Brain microvascular endothelial cell (primary cell): ENCODE data around the gene STN1.
A peak's percentile ranks its signal among the peaks of the same experiment; 100 is the strongest.

Experiments
- DNase-seq: peaks from one replicate; pipeline ENCODE4 v3.0.0-alpha.2; 2020
- H3K27ac ChIP-seq: fragments of 250-450 bp; sonication (Bioruptor Pico); 2 replicates; pipeline ENCODE4 v1.5.1; 2020; ENCODE audit warnings: mild to moderate bottlenecking, moderate library complexity
- H3K27me3 ChIP-seq: fragments of 250-450 bp; sonication (Bioruptor Pico); replicated peaks from 2 replicates; pipeline ENCODE4 v1.5.1; 2020; ENCODE audit warnings: mild to moderate bottlenecking
- H3K36me3 ChIP-seq: fragments of 250-450 bp; sonication (Bioruptor Pico); replicated peaks from 2 replicates; pipeline ENCODE4 v1.5.1; 2020; ENCODE audit warnings: mild to moderate bottlenecking
- H3K4me3 ChIP-seq: 2 replicates; pipeline ENCODE4 v1.5.1; 2011; ENCODE audit warnings: low read depth, mild to moderate bottlenecking, control low read depth, low read length, moderate library complexity
- in situ Hi-C: cut with HindIII; loops from 2 replicates; pipeline ENCODE4 v1.10.0; 2017; ENCODE audit warnings: low sequenced_read_pairs, low pct_ligation_motif_present
- TF ChIP-seq, protein P1 (sequence below): IDR thresholded peaks from 2 replicates; pipeline ENCODE4 v1.5.1; 2011; ENCODE audit warnings: low read depth, mild to moderate bottlenecking, moderate library complexity, low read length, control low read depth, inconsistent platforms; ENCODE audit errors: missing control alignments

STN1 gene

DNA sequence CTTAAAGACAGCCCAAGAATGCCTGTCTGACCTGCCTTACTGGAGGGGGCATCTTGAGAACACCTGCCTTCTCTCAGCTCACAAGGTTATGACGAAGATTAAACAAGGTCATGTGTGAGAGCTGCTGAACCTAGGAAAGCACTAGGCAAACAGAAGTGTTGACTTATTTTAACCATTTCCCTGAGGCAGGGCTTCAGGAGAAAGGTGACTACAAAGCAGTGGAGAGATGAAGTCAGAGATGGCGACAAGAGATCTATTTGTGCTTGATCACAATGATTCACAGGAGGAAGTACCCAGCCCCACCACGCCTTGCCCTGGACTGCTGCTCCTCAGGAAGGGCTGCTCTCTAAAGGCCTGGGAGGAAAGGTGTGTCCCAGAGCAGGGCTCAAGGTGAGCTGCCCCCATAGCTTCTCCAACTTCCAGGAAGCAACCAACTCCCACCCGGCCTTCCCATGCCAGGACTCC lies 27.8 kb downstream of the STN1 start:
- H3K27ac ChIP-seq = no peak overlapping the region
- in situ Hi-C loops = no loop called here
- H3K36me3 ChIP-seq = no peaks in the 10 kb centered on the region

DNA sequence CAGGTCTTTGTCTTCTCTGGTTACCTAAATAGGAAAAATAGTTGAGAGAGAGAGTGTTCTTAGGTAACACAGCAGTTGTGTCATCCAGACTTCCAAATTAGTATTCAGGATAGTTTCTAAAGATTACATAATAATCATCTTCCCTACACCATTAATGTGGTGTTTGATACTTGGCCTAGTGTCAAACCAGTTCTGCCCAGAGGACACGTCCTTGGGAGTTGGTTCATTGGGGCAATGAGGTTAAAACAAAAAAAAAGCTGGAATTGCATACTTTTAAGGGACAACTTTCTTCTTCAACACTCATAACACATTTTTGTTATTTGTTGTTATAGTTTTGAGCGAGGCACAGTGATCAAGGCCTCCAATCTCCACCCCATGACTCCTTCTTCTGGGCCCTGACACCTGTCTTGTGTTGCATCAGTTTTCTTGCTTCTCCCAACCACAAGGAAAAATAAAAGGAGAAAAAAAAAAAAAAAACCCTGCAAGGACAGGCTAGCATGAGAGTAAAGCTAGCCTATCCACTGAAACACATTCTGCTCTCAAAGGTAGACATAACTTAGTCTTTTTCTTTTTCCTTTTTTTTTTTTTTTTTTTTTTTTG lies 28.8 kb downstream of the STN1 start:
- no peak for DNase-seq
- in situ Hi-C loops = no loop called here
- H3K27me3 ChIP-seq = no peaks in the 10 kb centered on the region
- peaks cover 2% of the 10 kb centered on the region for H3K36me3 ChIP-seq
- H3K4me3 ChIP-seq = no peak overlapping the region
- no peak overlapping the region for H3K27ac ChIP-seq
- TF ChIP-seq, protein P1, sequence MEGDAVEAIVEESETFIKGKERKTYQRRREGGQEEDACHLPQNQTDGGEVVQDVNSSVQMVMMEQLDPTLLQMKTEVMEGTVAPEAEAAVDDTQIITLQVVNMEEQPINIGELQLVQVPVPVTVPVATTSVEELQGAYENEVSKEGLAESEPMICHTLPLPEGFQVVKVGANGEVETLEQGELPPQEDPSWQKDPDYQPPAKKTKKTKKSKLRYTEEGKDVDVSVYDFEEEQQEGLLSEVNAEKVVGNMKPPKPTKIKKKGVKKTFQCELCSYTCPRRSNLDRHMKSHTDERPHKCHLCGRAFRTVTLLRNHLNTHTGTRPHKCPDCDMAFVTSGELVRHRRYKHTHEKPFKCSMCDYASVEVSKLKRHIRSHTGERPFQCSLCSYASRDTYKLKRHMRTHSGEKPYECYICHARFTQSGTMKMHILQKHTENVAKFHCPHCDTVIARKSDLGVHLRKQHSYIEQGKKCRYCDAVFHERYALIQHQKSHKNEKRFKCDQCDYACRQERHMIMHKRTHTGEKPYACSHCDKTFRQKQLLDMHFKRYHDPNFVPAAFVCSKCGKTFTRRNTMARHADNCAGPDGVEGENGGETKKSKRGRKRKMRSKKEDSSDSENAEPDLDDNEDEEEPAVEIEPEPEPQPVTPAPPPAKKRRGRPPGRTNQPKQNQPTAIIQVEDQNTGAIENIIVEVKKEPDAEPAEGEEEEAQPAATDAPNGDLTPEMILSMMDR = no peak

More for the DNA sequence above, 27.8 kb downstream of the STN1 start:
- TF ChIP-seq, protein P1 = no peak
- DNase-seq = no peak
- Histone ChIP-seq H3K27me3 (no peaks in the 10 kb centered on the region), H3K4me3 (no peak overlapping the region)

DNA sequence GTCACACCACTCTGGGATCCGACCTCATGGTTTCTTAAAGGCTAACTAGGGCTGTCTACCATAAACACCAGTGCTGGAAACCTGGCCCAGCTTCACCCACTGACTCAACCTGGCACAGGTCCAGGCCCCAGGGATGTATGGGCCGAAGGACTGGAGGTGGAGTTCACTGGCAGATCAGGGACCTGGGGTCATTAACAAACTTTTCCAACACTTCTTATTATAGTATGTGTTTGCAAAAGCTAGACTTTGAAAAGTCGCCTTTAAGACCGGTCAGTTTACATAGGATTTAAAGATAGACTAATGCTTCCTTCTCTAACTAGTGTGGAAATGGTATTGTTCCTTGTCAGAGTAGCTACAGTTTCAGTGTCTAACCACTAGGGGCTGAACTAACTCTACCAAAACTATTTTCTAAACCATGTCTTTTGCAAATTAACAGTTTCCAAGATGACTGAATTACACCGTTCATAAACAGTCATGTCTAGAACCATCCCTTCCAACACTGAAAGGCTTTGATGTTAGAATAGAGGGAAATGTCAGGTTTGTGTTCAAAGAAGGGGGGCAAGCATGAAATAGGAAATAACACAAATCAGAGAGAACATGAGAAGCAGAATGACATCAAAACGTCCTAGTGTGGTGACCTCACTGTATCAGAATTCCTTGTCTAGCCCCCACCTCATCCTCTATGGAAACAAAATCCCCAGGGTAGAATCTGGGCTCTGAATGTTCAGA lies 29.7 kb downstream of the STN1 start:
- H3K27ac ChIP-seq = peak overlapping the region; percentile 38
- peak; percentile 84 for DNase-seq
- in situ Hi-C loops = no loop called here
- peaks cover 2% of the 10 kb centered on the region for H3K36me3 ChIP-seq
- no peaks in the 10 kb centered on the region for H3K27me3 ChIP-seq
- no peak overlapping the region for H3K4me3 ChIP-seq
- TF ChIP-seq, protein P1 = peak; percentile 66

DNA sequence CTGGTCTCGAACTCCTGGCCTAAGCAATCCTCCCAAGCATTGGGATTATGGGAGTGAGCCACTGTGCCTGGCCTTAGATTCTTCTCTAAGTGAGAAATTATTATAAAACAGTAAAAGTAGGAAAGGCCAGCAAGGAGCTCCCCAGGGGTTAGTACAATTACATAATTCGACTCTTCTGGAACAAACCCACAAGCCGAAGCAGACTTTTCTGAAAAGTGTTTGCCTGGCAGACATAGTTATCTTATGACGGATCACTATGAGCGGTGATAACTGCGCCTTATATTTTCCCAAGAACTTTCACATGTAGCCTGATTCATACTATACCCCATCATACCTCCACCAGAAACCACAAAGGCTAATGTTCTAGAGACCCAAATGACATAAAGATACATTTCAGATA lies 32.4 kb downstream of the STN1 start:
- no peak overlapping the region for H3K4me3 ChIP-seq
- H3K27ac ChIP-seq = peak overlapping the region; percentile 64
- H3K36me3 ChIP-seq = peaks cover 16% of the 10 kb centered on the region
- in situ Hi-C loops = no loop called here
- TF ChIP-seq, protein P1 = no peak
- DNase-seq = peak; percentile 90
- no peaks in the 10 kb centered on the region for H3K27me3 ChIP-seq

DNA sequence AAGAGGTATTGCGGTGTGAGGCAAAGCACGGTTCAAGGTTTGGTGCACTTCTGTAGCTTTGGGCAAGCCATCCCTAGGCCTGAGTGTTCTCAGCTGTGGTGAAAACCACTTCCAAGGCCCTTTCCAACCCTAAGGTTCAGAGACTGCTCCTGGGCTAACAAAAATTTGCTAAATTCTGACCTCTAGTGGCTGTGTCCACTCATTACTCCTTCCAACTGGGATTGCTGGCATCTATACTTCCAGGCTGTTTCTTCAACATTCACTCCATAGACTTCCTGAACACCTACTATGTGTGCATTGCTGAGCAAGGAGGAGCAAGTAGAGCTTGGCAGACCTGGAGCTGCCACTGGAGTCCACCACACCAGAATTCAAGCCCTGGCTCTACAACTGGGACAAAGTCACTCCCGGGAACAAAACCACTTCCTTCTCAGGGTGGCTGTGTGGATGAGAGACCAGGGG lies 33.3 kb downstream of the STN1 start:
- Histone ChIP-seq H3K4me3 (no peak overlapping the region), H3K27ac (no peak overlapping the region), H3K36me3 (peaks cover 16% of the 10 kb centered on the region), H3K27me3 (no peaks in the 10 kb centered on the region)
- DNase-seq = peak; percentile 61
- in situ Hi-C loops = no loop called here
- TF ChIP-seq, protein P1 = peak; percentile 79
